GM19438 (cell line): Measurements from ENCODE around the gene NCDN.

ENCODE experiments used
- ATAC-seq: cut with Tn5 transposase; IDR thresholded peaks from one replicate; pipeline ENCODE4 v1.9.1; 2021; ENCODE audit warnings: low read depth; ENCODE audit not compliant: unreplicated experiment

The NCDN gene

GRCh38 chr1:35588197-35588910, 30.8 kb downstream of the NCDN start:
- ATAC-seq: no peak

- ATAC-seq: no peak
Measured at GRCh38 chr1:35589516-35590427, 32.2 kb downstream of the NCDN start.

DNA sequence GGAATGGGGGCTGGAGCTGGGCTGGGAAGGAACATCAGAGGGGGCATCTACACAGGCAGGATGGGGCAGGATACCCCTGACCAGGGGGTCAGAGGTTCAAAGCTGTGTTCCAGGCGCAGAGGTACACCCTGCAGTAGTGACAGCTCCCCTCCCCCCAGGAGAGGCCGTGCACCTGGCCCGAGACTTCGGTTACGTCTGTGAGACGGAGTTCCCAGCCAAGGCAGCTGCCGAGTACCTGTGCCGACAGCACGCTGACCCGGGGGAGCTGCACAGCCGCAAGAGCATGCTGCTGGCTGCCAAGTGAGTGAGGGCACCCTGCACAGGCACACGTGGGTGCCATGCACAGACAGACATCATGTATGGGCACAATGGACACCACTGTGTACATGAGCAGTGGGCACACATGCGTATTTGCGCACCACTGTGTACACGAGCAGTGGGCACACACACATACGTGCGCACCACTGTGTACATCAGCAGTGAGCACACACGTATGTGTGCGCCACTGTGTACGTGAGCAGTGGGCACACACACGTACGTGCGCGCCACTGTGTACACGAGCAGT, 33.0 kb downstream of the NCDN start:
- ATAC-seq: no peak

GRCh38 chr1:35591211-35591610, 33.6 kb downstream of the NCDN start:
- no peak for ATAC-seq

DNA sequence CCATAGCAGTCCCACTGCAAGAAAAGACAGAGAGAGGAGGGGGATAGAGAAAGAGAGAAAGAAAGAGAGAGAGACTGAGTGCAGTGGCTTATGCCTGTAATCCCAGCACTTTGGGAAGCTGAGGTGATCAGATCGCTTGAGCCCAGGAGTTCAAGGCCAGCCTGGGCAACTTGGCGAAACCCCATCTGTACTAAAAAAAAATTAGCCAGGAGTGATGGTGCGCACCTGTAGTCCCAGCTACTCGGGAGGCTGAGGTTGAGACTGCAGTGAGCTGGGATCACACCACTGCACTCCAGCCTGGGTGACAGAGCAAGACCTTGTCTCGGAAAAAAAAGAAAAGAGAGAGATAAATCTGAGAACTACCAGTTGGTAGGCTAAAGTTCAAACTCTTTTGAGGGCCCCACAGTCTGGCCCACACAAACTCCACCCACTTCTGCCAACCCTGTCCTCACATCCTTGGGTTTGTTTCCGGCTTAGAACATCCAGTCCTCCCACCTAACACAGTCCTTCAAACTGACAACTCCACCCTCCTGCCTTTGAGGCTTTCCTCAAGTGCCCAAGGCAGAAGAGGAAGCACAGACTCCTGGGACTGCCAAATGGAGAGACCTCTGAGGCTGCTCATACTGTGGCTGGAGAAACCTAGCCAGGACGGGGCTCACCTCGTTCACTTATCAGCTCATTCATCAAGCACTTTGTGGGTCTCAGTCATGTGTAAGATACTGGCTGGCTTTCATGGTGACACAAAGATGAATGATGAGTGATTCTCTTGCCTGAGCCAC, 35.6 kb downstream of the NCDN start:
- no peak for ATAC-seq

- ATAC-seq: no peak
Measured at GRCh38 chr1:35594005-35594760, 36.6 kb downstream of the NCDN start.

DNA sequence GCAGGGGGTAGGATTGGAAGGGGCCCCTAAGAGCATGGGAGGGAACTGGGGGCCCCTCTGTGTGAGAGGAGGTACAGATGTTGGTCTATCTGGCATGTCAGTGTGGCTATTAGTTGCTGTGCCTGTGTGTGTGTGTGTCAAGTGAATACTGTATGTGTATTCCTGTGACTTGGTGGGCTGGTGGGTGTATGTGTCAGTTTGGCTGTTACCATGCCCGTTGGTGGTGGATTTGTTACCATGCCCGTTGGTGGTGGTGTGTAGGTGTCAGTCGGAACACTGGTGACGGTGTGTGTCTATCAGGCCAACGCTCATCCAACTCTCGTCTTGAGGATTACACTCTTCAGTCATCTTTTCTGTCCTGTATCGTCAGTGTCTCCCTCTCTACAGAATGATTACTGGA, 38.1 kb downstream of the NCDN start:
- no peak for ATAC-seq

GRCh38 chr1:35597870-35598269, 40.3 kb downstream of the NCDN start:
- ATAC-seq: no peak

GRCh38 chr1:35598895-35599294, 41.3 kb downstream of the NCDN start:
- no peak for ATAC-seq

DNA sequence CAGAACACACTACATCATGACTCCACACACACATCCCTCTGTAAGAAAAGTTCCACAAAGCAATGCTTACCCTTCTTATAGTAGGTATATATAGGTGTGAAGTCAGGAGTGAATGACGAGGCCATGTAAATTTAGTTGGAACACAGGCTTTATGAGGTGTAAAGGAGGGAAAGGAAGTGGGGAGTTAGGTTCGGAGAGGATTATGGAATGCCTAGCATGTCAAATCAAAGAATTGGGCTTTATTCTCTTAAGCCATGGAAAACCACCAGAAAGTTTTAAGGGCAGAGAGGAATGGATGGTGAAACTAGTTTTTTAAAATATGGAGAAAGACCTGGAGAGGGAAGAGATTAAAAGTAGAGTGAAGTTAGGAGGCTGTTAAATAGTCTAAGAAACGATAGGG, 41.8 kb downstream of the NCDN start:
- no peak for ATAC-seq

DNA sequence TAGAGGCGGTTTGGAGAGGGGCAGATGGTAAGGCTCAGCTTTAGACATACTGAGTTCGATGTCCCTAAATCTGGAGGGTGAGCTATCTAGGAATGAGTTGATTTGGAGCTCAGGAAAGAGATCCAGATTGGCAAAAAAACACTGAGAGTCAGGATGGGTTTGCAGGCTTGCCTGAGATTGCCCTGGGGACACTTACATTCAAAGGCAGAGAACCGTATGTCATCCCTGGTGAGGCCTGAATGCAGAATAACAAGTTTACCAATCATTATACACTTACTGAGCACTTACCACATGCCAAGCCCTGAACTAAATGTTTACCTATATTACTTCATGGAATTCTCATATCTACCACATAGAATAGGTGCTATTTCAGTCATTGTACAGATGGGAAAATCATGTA, 43.0 kb downstream of the NCDN start:
- ATAC-seq: no peak

DNA sequence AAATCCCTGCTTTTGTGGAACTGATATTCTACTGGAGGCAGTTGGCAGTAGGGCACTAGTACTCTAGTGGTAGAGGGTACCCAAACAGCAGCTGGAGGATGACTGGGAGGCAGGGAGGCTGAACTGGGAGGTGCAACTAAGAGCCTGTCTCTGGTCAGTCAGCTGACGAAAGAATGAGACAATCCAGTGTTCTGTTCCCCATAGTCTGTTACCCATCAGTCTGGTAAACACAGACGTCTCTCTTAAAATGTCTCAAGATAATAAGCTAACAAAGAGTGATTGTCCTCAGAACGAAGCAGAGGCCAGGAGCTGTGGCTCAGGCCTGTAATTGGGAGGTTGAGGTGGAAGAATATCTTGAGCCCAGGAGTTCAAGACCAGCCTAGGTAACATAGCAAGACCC, 45.9 kb downstream of the NCDN start:
- no peak for ATAC-seq

GRCh38 chr1:35603941-35604340, 46.3 kb downstream of the NCDN start:
- ATAC-seq: no peak

- no peak for ATAC-seq
Measured at GRCh38 chr1:35605071-35605866, 47.7 kb downstream of the NCDN start.

- no peak for ATAC-seq
Measured at GRCh38 chr1:35605867-35606182, 48.2 kb downstream of the NCDN start.

GRCh38 chr1:35611655-35612054, 54.1 kb downstream of the NCDN start:
- ATAC-seq: no peak

GRCh38 chr1:35615440-35615839, 57.8 kb downstream of the NCDN start:
- ATAC-seq: no peak
